VCaP (cell line): Measurements from ENCODE around the gene TENT5C.

Source experiments
- H3K27ac ChIP-seq: fragments of 450-650 bp; 2 replicates; pipeline ENCODE4 v1.5.1; 2017
- TF ChIP-seq, protein P1 (sequence below): fragments of 450-650 bp; conservative IDR thresholded peaks from 2 replicates; pipeline ENCODE4 v1.5.1; 2017; ENCODE audit warnings: mild to moderate bottlenecking, moderate library complexity

The TENT5C gene

DNA sequence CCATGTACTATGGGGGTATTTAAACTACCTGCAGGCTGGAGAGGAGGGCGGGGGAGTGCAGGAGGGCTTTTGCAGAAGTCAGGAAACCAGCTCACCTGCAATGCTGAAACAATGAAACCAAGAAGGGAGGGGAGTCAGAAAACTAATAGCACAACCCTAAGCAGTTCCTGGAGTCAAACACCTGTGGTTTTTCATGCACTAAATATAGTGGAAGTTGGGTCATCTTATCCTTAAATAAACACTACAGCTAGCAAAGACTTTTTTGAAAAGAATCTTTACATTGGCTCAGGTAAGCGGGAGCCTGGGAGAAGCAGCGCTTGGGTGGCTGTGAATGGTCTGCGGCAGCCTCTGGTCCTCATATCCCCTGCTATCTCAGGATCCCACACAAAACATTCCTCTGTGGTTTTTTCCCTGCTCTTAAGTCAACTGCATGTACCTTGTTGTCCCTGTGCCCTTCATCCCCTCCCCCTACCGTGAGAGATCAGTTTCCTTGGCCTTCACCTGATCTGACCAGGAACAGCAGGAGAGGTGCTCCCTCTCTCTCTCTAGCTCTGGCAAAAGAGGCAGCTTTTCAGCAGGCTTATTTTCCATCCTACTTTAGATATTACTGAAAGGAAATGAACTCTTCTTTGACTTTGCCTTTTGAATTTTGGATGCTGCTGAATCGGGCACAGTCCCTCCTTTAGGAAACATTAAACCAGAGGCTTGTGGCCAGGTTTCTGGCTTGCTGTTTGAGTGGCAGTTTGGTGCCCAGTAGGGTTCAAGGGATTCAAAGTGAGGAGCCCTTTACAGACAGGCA is 26.6 kb downstream of the TENT5C start:
- TF ChIP-seq, protein P1, sequence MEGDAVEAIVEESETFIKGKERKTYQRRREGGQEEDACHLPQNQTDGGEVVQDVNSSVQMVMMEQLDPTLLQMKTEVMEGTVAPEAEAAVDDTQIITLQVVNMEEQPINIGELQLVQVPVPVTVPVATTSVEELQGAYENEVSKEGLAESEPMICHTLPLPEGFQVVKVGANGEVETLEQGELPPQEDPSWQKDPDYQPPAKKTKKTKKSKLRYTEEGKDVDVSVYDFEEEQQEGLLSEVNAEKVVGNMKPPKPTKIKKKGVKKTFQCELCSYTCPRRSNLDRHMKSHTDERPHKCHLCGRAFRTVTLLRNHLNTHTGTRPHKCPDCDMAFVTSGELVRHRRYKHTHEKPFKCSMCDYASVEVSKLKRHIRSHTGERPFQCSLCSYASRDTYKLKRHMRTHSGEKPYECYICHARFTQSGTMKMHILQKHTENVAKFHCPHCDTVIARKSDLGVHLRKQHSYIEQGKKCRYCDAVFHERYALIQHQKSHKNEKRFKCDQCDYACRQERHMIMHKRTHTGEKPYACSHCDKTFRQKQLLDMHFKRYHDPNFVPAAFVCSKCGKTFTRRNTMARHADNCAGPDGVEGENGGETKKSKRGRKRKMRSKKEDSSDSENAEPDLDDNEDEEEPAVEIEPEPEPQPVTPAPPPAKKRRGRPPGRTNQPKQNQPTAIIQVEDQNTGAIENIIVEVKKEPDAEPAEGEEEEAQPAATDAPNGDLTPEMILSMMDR, result no peak
- no peak overlapping the region for H3K27ac ChIP-seq

DNA sequence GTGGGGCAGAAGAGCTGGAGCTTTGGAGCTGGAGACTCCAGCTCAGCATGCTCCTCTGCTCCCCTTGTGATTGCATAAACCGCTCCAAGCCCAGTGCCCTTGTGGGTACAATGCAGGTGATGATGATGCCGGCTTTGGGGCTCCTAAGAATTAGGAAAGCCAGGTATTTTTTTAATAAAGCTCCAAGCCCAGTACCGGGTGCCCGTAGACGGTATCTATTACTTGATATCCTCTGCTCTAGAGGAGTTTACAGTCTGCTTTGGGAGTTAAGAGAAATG is 27.2 kb downstream of the TENT5C start:
- TF ChIP-seq, protein P1, result no peak
- no peak overlapping the region for H3K27ac ChIP-seq

DNA sequence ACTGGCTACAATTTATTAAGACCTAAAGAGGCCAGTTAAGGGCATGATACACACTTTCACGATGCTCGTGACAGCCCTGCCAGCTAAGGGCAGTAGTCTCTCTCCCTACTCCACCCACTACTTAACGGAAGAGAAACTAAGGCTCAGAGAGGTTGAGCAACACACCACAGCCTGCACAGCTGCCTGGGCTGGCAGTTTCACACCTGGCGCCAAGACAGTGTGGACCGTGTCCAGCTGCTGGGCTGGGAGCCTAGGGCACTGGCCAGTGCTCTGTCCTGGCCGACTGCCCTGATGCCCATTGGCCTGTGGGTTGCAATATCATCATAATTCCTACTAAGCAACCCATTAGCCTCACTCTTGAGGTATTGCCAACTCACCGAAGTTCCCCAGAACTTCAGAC is 27.6 kb downstream of the TENT5C start:
- TF ChIP-seq, protein P1, result no peak
- H3K27ac ChIP-seq, result no peak overlapping the region

DNA sequence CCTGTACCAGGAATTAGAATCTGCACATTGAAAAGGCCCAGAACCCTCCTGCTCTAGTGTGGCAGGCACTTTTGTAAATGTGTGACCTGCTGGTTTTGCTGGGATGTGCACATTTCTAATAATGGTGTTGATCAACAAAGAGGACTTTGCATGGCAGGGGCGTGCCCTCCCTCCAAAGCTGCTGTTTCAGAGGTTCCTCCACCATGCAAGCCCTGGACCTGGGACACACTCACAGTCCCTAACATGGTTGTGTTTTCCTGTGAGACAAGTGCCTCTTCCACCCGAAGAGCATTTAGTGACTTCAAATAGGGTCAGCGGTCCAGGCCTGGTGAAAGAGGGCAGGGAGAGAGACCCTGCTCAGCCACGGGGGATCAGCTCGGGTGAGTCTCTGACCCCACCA is 28.1 kb downstream of the TENT5C start:
- no peak overlapping the region for H3K27ac ChIP-seq
- TF ChIP-seq, protein P1, result no peak

DNA sequence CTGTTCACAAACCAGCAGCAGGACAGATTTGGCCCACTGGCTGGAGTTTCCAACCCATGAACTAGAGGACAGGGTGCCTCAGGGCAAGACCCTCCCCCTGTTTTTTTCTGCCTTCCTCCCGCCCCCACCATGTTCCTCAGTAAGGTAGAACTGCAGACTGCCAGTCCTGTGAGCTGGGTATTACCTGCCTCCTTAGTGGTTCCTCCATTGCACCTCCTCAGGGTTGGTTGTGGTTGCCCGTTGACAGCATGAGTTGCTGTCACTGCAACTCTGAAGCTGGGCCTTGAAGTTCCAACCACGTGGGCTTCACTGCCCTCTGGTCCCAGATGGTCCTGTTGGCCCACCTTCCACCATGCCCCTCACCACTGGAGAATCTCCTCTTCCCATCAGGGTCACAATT is 28.8 kb downstream of the TENT5C start:
- no peak overlapping the region for H3K27ac ChIP-seq
- TF ChIP-seq, protein P1, result no peak

DNA sequence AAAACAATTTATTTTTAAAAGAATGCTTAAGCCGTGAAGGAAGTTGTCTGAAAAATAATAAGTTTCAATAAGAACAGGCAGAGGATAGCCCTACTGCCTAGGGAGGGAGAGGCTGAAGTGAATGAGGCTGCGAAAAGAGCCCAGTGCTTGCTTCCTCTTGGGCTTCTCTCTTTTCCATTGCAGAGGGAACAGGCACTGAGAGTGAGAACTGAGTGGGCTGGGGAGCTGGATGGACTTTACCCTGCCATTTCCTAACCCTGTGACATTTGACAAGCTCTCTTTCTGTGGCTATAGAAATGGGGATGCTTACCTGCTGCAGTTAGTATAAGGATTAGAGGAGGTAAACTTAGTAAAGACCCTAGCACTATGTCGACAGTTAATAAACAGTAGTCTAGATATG is 30.0 kb downstream of the TENT5C start:
- no peak overlapping the region for H3K27ac ChIP-seq
- TF ChIP-seq, protein P1, result no peak

DNA sequence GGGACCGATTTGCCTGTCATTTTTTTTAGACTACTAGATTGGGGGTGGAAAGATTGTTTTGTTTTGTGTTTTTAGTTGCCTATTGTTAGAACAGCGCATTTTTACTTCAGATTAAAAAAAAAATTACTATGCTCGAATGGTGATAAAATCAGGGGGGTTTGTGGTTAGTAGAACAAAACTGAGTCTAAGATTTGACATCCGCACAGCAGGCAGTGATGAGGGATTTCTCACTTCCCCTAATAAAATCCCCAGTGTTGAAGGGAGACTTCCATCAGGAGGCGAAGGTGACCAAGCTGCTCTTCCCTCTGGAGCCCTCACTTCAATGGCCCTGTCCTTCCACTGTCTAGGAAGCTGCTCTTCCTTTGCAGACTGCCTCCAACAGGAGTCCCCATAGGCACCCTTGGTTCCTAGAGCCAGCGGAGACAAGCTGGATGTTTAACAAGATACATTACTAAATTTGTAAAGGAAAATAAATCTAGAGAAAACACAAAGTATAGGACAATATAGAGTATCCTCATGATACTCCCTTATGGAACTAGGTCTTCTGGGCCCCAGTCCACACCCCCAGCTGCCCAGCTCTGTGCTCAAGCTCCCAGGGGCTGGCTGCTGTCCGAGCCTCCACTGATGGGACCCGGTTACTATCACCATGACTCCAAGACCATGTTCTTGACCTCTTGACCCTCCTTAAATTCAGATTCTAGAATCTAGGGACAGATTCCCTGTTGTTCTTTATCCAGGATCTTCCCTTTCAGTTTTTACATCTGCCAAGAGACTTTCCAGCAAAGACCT is 31.0 kb downstream of the TENT5C start:
- TF ChIP-seq, protein P1, result no peak
- H3K27ac ChIP-seq, result no peak overlapping the region
